T-cell (primary cell): Measurements from ENCODE around the gene CHCHD10. TPM values are rescaled to one million over a fixed set of nuclear protein-coding genes. Genes with fewer than 3 reads are reported as not detected.

Experiments used
- ATAC-seq, 4 experiments: fragments of 200-7000 bp in 3 of 4; fragments of 150-1000 bp in 1 of 4; cut with Tn5 transposase; replicated peaks in 1 of 4; 1 replicate in 3 of 4; 2 replicates in 1 of 4; pipeline ENCODE4 v1.10.0; 2021; ENCODE audit warnings: moderate library complexity in 3 of 4, mild to moderate bottlenecking in 2 of 4, moderate number of reproducible peaks in 1 of 4
- CTCF ChIA-PET, 2 donors: fragments of 300-600 bp; sonication (Branson Sonifier 250); formaldehyde crosslinking; loops; one replicate each; lab custom pipeline; 2022; ENCODE audit warnings: antibody characterized with exemption in 2 of 2; lab: Charles Lee
- POLR2A ChIA-PET, 2 donors: fragments of 300-600 bp; sonication (Branson Sonifier 250); formaldehyde crosslinking; loops; one replicate each; lab custom pipeline; 2022; ENCODE audit warnings: antibody characterized with exemption in 2 of 2; lab: Charles Lee
- DNase-seq, 35 experiments: peaks; one replicate each; pipeline versions ENCODE4 v3.0.0 to v3.0.0-alpha.2; 2013 to 2023
- H3K27ac ChIP-seq: one replicate; pipeline ENCODE4 v1.5.1; 2013; ENCODE audit warnings: low read length
- H3K27me3 ChIP-seq, 2 experiments: replicated peaks in 1 of 2; 1 replicate in 1 of 2; 2 replicates in 1 of 2; pipeline versions ENCODE4 v1.6.1 to v1.7.0; 2013; ENCODE audit warnings: low read length in 1 of 2, mixed read lengths in 1 of 2; ENCODE audit not compliant: control insufficient read depth in 2 of 2, insufficient read depth in 2 of 2; ENCODE audit errors: extremely low read depth in 1 of 2
- H3K36me3 ChIP-seq, 2 donors: 1 replicate in 1 of 2; 2 replicates in 1 of 2; pipeline versions ENCODE4 v1.6.1 to v1.7.0; 2013; ENCODE audit warnings: low read length in 1 of 2; ENCODE audit not compliant: control insufficient read depth in 2 of 2, insufficient read depth in 1 of 2; ENCODE audit errors: extremely low read depth in 1 of 2
- H3K4me1 ChIP-seq, 2 experiments: 1 replicate in 1 of 2; 2 replicates in 1 of 2; pipeline versions ENCODE4 v1.6.1 to v1.7.0; 2013; ENCODE audit warnings: low read length in 2 of 2, mixed read lengths in 1 of 2; ENCODE audit not compliant: insufficient read depth in 2 of 2, control insufficient read depth in 1 of 2; ENCODE audit errors: extremely low read depth in 1 of 2
- H3K4me3 ChIP-seq, 2 donors: 1 replicate in 1 of 2; 2 replicates in 1 of 2; pipeline versions ENCODE4 v1.5.1 to v1.7.0; 2013; ENCODE audit warnings: mild to moderate bottlenecking in 2 of 2, low read length in 1 of 2, moderate library complexity in 1 of 2; ENCODE audit not compliant: control insufficient read depth in 1 of 2; ENCODE audit errors: extremely low read depth in 1 of 2
- H3K9me3 ChIP-seq: 2 replicates; pipeline ENCODE4 v1.7.0; 2013
- H3K27ac Mint-ChIP-seq, 2 donors: one replicate each; pipeline ENCODE4 v1.8.0; 2020 to 2021; ENCODE audit warnings: mild to moderate bottlenecking in 2 of 2, mixed read lengths in 2 of 2
- H3K27me3 Mint-ChIP-seq, 2 donors: one replicate each; pipeline ENCODE4 v1.8.0; 2021 to 2022; ENCODE audit warnings: mixed read lengths in 2 of 2
- H3K36me3 Mint-ChIP-seq: one replicate; pipeline ENCODE4 v1.8.0; 2021; ENCODE audit warnings: mixed read lengths
- H3K4me1 Mint-ChIP-seq, 3 donors: one replicate each; pipeline ENCODE4 v1.8.0; 2020 to 2022; ENCODE audit warnings: mixed read lengths in 3 of 3, mild to moderate bottlenecking in 1 of 3
- H3K4me3 Mint-ChIP-seq, 3 donors: one replicate each; pipeline ENCODE4 v1.8.0; 2020 to 2022; ENCODE audit warnings: mild to moderate bottlenecking in 3 of 3, mixed read lengths in 3 of 3, moderate library complexity in 3 of 3
- H3K9me3 Mint-ChIP-seq, 3 donors: one replicate each; pipeline ENCODE4 v1.8.0; 2020 to 2022; ENCODE audit warnings: mixed read lengths in 3 of 3
- WGBS: methylation state at CpG from one replicate; pipeline ENCODE4 v1.1.5; 2013; ENCODE audit warnings: missing lambda C conversion rate; ENCODE audit not compliant: insufficient coverage; 5-methylcytosine and 5-hydroxymethylcytosine counted together
- total RNA-seq, 35 experiments: library from RNA in 6 of 35; stranded (reverse) in 6 of 35; fragments of 120-200 nt in 1 of 35; gene quantifications; one replicate each; pipeline versions ENCODE4 v1.2.1 to v1.2.4 and lab custom pipeline; 2013 to 2026

CHCHD10 gene
- total RNA-seq, 5 donors from 2014 or later (not counting 1 experiment from before 2014, with no cell fraction given), result 26.1 to 66.3 (median 63.2) TPM

- no peak overlapping the region for H3K4me3 ChIP-seq
- ChIA-PET CTCF (no interaction called here), POLR2A (no interaction called here)
- no peak overlapping the region for H3K27ac ChIP-seq
- no peaks in the 10 kb centered on the region for H3K9me3 ChIP-seq
- peaks cover 4% of the 10 kb centered on the region for H3K36me3 Mint-ChIP-seq
- peaks cover 7 to 19% of the 10 kb centered on the region in 2 experiments for H3K4me1 ChIP-seq
- peak overlapping the region; percentile 73 to 79 (median 78) for H3K4me3 Mint-ChIP-seq
- H3K27me3 ChIP-seq, result peaks cover 0 to 2% of the 10 kb centered on the region in 2 experiments
- H3K9me3 Mint-ChIP-seq, result peaks cover 0 to 3% (median 0%) of the 10 kb centered on the region in 3 donors
- DNase-seq (no peak), ATAC-seq (no peak)
- WGBS, result 96% methylated on average over 11 of the region's 12 CpGs
- no peak overlapping the region for H3K27ac Mint-ChIP-seq
- peaks cover 0 to 1% of the 10 kb centered on the region in 2 donors for H3K36me3 ChIP-seq
- H3K27me3 Mint-ChIP-seq, result no peaks in the 10 kb centered on the region
- H3K4me1 Mint-ChIP-seq, result peaks cover 9 to 19% (median 13%) of the 10 kb centered on the region in 3 donors
Measured at GRCh38 chr22:23749841-23750301, 17.9 kb downstream of the CHCHD10 start.

DNA sequence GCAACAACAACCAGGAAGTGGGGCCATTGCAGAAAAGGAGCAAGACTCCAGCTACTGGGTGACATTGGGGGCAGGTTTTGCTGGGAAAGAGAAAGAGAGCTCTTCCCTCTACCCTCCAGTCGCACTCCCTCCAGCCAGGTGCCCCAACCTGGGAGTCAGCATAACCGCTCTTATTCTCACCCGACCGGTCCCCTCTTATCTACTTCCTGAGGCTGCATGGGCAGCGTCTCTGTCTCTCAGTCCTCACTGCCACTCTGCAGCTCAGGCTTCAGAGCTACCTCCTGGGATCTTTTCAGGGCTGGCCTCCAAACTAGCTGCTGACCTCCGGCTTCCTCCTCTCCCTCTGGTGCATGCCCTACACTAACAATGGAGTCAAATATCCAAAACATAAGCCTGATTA lies 22.0 kb downstream of the CHCHD10 start:
- H3K36me3 ChIP-seq, result peaks cover 4 to 17% of the 10 kb centered on the region in 2 donors
- Mint-ChIP-seq H3K9me3 (peaks cover 0 to 11% (median 6%) of the 10 kb centered on the region in 3 donors), H3K27ac (peak overlapping the region in 1 of 2 donors; percentile 28), H3K4me1 (peaks cover 9 to 13% (median 12%) of the 10 kb centered on the region in 3 donors), H3K36me3 (peaks cover 22% of the 10 kb centered on the region), H3K27me3 (no peaks in the 10 kb centered on the region), H3K4me3 (no peak overlapping the region)
- H3K27ac ChIP-seq, result no peak overlapping the region
- H3K9me3 ChIP-seq, result no peaks in the 10 kb centered on the region
- 92% methylated on average over 5 of the region's 6 CpGs for WGBS
- H3K4me3 ChIP-seq, result no peak overlapping the region
- H3K4me1 ChIP-seq, result peaks cover 2 to 11% of the 10 kb centered on the region in 2 experiments
- ATAC-seq, result no peak
- H3K27me3 ChIP-seq, result no peaks in the 10 kb centered on the region
- POLR2A ChIA-PET, result no interaction called here
- CTCF ChIA-PET, result interaction anchor here in 1 of 2 donors (0.6 kb wide), 1 partner anchor 52 kb away, joined by 3 read pairs; no protein-coding TSS in a partner anchor
- DNase-seq, result no peak

GRCh38 chr22:23744485-23744884 lies 23.3 kb downstream of the CHCHD10 start:
- Mint-ChIP-seq H3K4me3 (no peak overlapping the region), H3K27me3 (no peaks in the 10 kb centered on the region), H3K36me3 (peaks cover 22% of the 10 kb centered on the region), H3K9me3 (peaks cover 0 to 11% (median 6%) of the 10 kb centered on the region in 3 donors), H3K27ac (no peak overlapping the region), H3K4me1 (peaks cover 0 to under 1% (median 0%) of the 10 kb centered on the region in 3 donors)
- Histone ChIP-seq H3K4me3 (no peak overlapping the region), H3K9me3 (no peaks in the 10 kb centered on the region), H3K27me3 (no peaks in the 10 kb centered on the region), H3K36me3 (peaks cover 4 to 17% of the 10 kb centered on the region in 2 donors), H3K27ac (no peak overlapping the region), H3K4me1 (no peaks in the 10 kb centered on the region)
- ATAC-seq (no peak), DNase-seq (no peak)
- POLR2A ChIA-PET, result no interaction called here
- WGBS, result 96% methylated on average over 11 of the region's 14 CpGs
- CTCF ChIA-PET, result no interaction called here

DNA sequence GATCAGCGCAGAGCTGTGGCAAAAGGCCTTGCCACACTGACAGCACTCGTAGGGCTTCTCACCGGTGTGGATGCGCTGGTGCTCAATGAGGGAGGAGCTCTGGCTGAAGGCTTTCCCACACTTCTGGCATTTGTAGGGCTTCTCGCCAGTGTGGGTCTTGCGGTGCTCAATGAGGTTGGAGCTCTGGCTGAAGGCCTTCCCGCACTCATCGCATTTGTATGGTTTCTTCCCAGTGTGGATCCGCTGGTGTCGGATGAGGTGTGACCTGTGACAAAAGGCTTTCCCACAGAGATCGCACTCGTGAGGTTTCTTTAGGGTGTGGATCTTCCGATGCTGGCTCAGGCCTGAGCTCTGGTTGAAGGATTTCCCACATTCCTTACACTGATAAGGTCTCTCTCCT lies 23.8 kb downstream of the CHCHD10 start:
- Histone ChIP-seq H3K27me3 (no peaks in the 10 kb centered on the region), H3K27ac (no peak overlapping the region), H3K36me3 (peaks cover 4 to 17% of the 10 kb centered on the region in 2 donors), H3K4me3 (no peak overlapping the region), H3K9me3 (no peaks in the 10 kb centered on the region), H3K4me1 (no peaks in the 10 kb centered on the region)
- no peak overlapping the region for H3K27ac Mint-ChIP-seq
- H3K4me3 Mint-ChIP-seq, result no peak overlapping the region
- peaks cover 22% of the 10 kb centered on the region for H3K36me3 Mint-ChIP-seq
- DNase-seq (no peak), ATAC-seq (no peak)
- ChIA-PET CTCF (no interaction called here), POLR2A (no interaction called here)
- peaks cover 0 to 11% (median 6%) of the 10 kb centered on the region in 3 donors for H3K9me3 Mint-ChIP-seq
- over 99% methylated on average over 10 of the region's 13 CpGs for WGBS
- H3K27me3 Mint-ChIP-seq, result no peaks in the 10 kb centered on the region
- H3K4me1 Mint-ChIP-seq, result no peaks in the 10 kb centered on the region

DNA sequence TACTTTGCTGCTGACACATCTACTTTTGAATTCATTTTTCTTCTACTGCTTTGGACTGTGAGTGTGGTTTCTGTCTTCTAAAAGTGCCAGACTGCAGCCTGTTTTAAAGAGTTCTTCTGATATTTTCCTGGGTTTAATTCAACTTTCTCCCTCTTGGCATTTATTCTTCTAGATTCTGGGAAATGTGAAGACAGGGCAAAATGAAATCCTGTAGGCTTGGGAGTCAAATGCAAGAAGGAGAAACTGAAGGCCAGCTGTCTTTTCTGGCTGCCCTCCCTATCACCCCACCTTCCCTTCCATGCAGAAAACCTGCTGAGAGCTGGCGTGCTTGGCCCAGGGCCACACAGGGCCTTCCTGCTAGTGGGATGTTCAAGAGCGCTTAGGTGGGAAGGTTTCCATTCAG lies 24.5 kb downstream of the CHCHD10 start:
- Mint-ChIP-seq H3K9me3 (peaks cover 0 to 11% (median 6%) of the 10 kb centered on the region in 3 donors), H3K36me3 (peaks cover 22% of the 10 kb centered on the region), H3K4me1 (no peaks in the 10 kb centered on the region), H3K27me3 (no peaks in the 10 kb centered on the region), H3K27ac (no peak overlapping the region), H3K4me3 (no peak overlapping the region)
- DNase-seq (no peak), ATAC-seq (no peak)
- ChIA-PET CTCF (no interaction called here), POLR2A (no interaction called here)
- peaks cover 4 to 17% of the 10 kb centered on the region in 2 donors for H3K36me3 ChIP-seq
- no peaks in the 10 kb centered on the region for H3K4me1 ChIP-seq
- no peaks in the 10 kb centered on the region for H3K27me3 ChIP-seq
- WGBS, result no CpG with 5 or more reads among the region's 2 CpGs
- no peaks in the 10 kb centered on the region for H3K9me3 ChIP-seq
- no peak overlapping the region for H3K4me3 ChIP-seq
- no peak overlapping the region for H3K27ac ChIP-seq

DNA sequence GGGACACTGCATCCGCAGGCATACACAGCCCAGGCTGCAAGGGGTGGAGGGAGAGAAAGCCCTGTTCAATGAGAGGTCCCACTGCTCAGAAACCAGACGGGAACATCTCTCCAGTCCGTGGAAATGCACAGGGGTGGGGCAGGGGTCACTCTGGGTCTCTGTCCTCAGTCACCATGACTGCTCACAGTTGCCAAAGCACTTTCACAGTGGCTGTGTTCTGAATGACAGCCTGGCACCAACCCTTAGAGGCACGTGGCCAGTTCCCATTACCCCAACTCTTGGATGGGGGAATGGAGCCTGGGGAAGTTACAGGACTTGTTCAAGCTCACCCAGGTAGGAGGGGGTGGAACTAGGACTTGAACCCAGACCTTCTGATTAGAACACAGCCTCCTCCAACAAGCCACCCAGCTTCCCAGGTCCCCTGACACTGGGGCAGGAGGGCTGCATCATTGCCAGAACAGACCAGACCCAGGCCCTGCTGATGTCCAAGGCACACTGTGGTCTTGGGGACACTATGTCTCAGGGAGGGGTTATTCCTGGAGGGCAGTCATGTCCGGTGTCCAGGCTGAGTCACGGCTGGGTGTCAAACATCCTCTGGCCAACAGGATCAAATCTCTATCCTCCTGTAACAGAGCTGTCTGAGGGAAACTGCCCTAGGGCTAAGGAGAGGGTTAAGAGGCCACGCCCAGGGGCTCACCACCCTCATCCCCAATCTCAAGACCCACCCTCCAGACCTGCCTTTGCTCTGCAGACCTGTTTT lies 25.1 kb downstream of the CHCHD10 start:
- CTCF ChIA-PET, result no interaction called here
- Mint-ChIP-seq H3K4me3 (no peak overlapping the region), H3K9me3 (peaks cover 0 to 11% (median 6%) of the 10 kb centered on the region in 3 donors), H3K27ac (no peak overlapping the region), H3K27me3 (no peaks in the 10 kb centered on the region), H3K36me3 (peaks cover 22% of the 10 kb centered on the region), H3K4me1 (no peaks in the 10 kb centered on the region)
- POLR2A ChIA-PET, result no interaction called here
- WGBS, result 82% methylated on average over 3 of the region's 7 CpGs
- ATAC-seq (no peak), DNase-seq (no peak)
- Histone ChIP-seq H3K9me3 (no peaks in the 10 kb centered on the region), H3K27ac (no peak overlapping the region), H3K36me3 (peaks cover 4 to 17% of the 10 kb centered on the region in 2 donors), H3K4me1 (no peaks in the 10 kb centered on the region), H3K27me3 (no peaks in the 10 kb centered on the region), H3K4me3 (no peak overlapping the region)
